Measurements from ENCODE around the gene KDM5B. TPM values are rescaled to one million over a fixed set of nuclear protein-coding genes. Genes with fewer than 3 reads are reported as not detected.

The KDM5B gene
- total RNA-seq, 4 donors from 2014 or later = 74.2 to 113 (median 89.2) TPM

- intact Hi-C loops (cut with DNase I; ENCODE audit: low total_unique reads) = no loop called here
- TF ChIP-seq POLR2A (IDR thresholded peaks at IDR 0.05) = peak in 1 of 2 donors; percentile 13
- TF ChIP-seq, protein P1, sequence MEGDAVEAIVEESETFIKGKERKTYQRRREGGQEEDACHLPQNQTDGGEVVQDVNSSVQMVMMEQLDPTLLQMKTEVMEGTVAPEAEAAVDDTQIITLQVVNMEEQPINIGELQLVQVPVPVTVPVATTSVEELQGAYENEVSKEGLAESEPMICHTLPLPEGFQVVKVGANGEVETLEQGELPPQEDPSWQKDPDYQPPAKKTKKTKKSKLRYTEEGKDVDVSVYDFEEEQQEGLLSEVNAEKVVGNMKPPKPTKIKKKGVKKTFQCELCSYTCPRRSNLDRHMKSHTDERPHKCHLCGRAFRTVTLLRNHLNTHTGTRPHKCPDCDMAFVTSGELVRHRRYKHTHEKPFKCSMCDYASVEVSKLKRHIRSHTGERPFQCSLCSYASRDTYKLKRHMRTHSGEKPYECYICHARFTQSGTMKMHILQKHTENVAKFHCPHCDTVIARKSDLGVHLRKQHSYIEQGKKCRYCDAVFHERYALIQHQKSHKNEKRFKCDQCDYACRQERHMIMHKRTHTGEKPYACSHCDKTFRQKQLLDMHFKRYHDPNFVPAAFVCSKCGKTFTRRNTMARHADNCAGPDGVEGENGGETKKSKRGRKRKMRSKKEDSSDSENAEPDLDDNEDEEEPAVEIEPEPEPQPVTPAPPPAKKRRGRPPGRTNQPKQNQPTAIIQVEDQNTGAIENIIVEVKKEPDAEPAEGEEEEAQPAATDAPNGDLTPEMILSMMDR (IDR thresholded peaks at IDR 0.05) = no peak
- WGBS, 2 donors = 0 to 2% methylated on average over 32 to 35 of the region's 53 CpGs
- peak within 1 kb of the TSS; percentile 62 for H3K4me3 ChIP-seq (ENCODE audit: low read depth, poor library complexity, severe bottlenecking)
- peak; percentile 95 to 99 for DNase-seq (ENCODE audit: low spot score in 2 of 2)
Measured at GRCh38 chr1:202810615-202811295, 2.5 kb upstream of the KDM5B start, which contains the start of gene PCAT6. TSS of gene PCAT6 (plus strand) at chr1:202810954.

DNA sequence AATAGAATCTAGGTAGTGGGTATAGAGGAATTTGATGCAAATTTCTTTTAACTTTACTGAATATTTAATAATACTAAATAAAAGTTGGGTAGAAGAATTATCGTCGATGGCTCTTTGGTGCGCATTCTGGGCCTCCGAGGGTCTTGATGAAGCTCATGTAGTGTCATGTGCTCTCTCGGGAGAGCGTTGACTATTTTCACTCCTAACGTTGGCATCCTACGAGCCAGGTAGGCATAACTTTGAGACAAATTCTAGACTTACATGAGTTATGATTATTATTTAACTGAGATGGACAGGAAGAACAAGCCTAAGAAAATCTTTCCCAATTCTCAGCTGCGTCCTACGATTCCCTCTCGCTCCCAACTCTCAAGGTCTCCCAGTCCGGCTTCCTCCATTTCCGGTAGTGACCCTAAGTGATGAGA, 2.0 kb upstream of the KDM5B start:
- 4 to 5% methylated on average over 13 of the region's 13 CpGs for WGBS, 2 donors
- intact Hi-C loops (cut with DNase I; ENCODE audit: low total_unique reads) = no loop called here

GRCh38 chr1:202809597-202810159, 1.5 kb upstream of the KDM5B start:
- intact Hi-C loops (cut with DNase I; ENCODE audit: low total_unique reads) = no loop called here
- no peak overlapping the region for H3K4me3 ChIP-seq (ENCODE audit: low read depth, poor library complexity, severe bottlenecking)

More for the DNA sequence above, 2.0 kb upstream of the KDM5B start:
- H3K4me3 ChIP-seq (ENCODE audit: low read depth, poor library complexity, severe bottlenecking) = peak overlapping the region; percentile 62
- TF ChIP-seq, protein P1 (IDR thresholded peaks at IDR 0.05) = no peak
- TF ChIP-seq POLR2A (IDR thresholded peaks at IDR 0.05) = no peak
- DNase-seq (ENCODE audit: low spot score in 2 of 2) = no peak

GRCh38 chr1:202807451-202807925, 733 bp downstream of the KDM5B start:
- H3K4me3 ChIP-seq (ENCODE audit: low read depth, poor library complexity, severe bottlenecking) = peak overlapping the region; percentile 96
- WGBS, 2 donors = 0 to 1% methylated on average over 13 to 40 of the region's 45 CpGs
- no peak for TF ChIP-seq POLR2A (IDR thresholded peaks at IDR 0.05)
- TF ChIP-seq, protein P1 (IDR thresholded peaks at IDR 0.05) = no peak
- peak in 1 of 2 donors; percentile 90 for DNase-seq (ENCODE audit: low spot score in 2 of 2)
- intact Hi-C loops (cut with DNase I; ENCODE audit: low total_unique reads) = loop anchor here (2.0 kb wide), 1 partner anchor 45 kb away; no protein-coding TSS in a partner anchor

More at GRCh38 chr1:202809597-202810159, 1.5 kb upstream of the KDM5B start:
- TF ChIP-seq, protein P1 (IDR thresholded peaks at IDR 0.05) = no peak
- no peak for TF ChIP-seq POLR2A (IDR thresholded peaks at IDR 0.05)
- WGBS, 2 donors = 70 to 71% methylated on average over 15 of the region's 15 CpGs
- peak in 1 of 2 donors; percentile 53 for DNase-seq (ENCODE audit: low spot score in 2 of 2)

DNA sequence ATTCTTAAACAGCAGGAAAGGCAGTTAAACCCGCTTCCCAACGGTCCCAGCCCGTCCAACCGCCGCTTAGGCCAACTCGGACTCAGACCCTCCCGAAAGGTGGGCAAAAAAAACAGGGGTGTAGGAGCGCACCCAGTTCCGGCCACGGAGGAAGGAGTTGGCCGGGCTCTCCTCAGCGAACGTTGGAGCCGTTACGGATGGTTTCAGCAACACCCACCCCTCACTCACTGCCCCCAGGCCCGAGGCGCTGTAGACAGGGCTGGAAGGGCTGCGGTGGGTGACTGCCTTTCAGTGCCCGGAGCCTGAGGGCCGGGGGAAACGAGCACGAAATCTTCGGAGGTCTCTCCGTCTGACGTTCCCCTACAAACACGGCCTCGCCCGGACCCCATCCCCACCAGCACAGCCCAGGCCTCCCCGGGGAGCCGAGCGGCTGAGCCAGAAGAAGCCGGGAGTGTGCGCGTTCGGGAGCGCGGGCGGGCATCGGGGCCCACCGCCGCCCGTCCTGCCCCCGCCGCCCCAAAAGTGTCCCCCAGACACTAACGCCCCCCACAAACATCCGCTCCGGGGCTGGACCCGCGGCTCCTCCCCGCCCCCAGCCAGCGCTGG, 1.3 kb downstream of the KDM5B start:
- TF ChIP-seq, protein P1 (IDR thresholded peaks at IDR 0.05) = no peak
- TF ChIP-seq POLR2A (IDR thresholded peaks at IDR 0.05) = peak in 1 of 2 donors; percentile 7
- intact Hi-C loops (cut with DNase I; ENCODE audit: low total_unique reads) = loop anchor here (2.0 kb wide), 1 partner anchor 46 kb away; no protein-coding TSS in a partner anchor
- 0 to 1% methylated on average over 33 to 37 of the region's 51 CpGs for WGBS, 2 donors
- peak overlapping the region; percentile 96 for H3K4me3 ChIP-seq (ENCODE audit: low read depth, poor library complexity, severe bottlenecking)
- DNase-seq (ENCODE audit: low spot score in 2 of 2) = peak in 1 of 2 donors; percentile 88
